ENCODE data around the gene NFIB.

- no peak for TF ChIP-seq EZH2 (IDR thresholded peaks at IDR 0.05; ENCODE audit: insufficient read depth, poor library complexity, severe bottlenecking)
- TF ChIP-seq EZH2phosphoT487 (IDR thresholded peaks at IDR 0.05; ENCODE audit: insufficient read depth, low read depth): no peak
Measured at GRCh38 chr9:14327036-14327435, 13.1 kb upstream of the NFIB start.

Measured in GM23248 (cell line).